NCI-H345 (cell line): ENCODE results near the gene HOOK1.
"Not testable (repeated sequence)": the region's sequence is repeated elsewhere in the genome, so short reads cannot be mapped to it uniquely, and the experiment has no call there.

Source experiments
- DNase-seq: peaks from one replicate; lab custom pipeline; 2025; lab: John Stamatoyannopoulos, UW

The HOOK1 gene

DNA sequence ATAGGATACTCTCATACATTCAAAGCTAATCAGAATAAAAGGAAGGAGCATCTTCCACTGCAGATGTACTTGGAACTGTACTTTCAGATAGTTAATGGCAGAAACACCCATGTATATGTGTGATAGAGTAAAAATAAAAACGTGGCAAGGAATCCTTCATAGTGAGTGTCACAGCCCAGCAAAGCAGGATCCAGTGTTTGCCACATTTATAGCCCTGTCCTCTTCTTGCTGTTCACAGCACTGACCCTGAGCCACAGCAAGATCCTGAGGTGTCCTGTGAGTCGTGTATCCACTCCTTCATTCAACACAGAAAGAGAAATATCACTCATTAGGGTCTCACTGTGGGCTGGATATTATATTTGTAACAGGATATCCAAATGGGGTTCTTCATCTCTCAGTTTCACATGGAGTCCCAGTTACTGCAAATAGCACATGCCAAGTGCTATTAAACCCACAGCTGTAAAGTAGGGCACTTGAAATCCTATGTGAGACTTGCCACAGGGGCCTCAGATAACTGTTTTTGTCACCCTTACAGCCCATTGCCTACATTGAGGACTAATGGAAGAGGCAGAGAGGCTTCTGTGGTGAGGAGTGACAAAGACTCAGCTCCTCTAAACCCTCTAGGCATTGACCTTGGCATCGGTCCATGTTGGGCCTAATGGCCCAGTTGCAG, 70.5 kb downstream of the HOOK1 start:
- no peak for DNase-seq

DNA sequence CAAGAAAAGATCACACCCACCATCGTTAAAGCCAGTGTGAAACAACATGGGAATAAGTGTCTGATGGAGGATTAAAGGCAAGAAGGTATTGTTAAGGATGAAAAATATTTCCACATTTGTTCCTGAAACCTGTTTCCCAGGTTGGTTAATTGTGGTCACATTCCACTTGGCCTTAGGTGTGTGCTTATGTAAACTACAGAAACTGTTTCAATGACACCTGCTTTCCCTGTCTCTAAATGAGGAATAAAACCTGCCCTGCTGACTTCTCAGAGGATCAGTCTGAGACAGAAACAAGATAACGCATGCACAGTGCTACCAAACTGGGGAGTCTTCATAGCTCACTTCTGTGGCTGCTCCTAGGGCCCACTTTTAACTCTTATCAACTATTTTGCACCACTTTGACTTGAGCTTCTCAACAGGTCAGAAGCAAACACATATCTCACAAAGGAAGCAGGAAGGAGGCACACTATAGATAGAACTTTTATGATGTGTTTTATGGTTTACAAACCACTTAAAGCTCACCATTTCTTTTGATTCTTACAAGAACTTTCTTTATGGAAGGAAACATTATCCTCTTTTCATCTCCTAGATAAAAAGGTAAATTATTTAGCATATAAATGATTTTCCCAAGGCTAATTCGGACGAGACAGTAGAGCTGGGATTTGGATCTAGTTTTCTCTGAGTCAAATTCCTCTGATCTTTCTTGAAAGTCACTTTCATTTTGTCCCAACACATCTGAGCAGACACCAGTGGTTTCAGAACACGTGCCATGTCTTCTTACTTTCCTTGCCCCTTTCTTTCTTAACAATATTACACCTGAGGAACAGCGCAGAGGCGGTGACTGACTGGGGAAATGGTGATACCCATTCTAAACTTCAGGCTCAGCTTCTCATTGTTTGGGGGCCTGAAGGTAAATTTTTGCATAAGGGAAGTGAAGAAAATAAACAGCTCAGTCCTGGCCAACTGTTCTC, 78.4 kb downstream of the HOOK1 start:
- DNase-seq: peak; percentile 12

GRCh38 chr1:59897165-59897564, 82.4 kb downstream of the HOOK1 start:
- no peak for DNase-seq

DNA sequence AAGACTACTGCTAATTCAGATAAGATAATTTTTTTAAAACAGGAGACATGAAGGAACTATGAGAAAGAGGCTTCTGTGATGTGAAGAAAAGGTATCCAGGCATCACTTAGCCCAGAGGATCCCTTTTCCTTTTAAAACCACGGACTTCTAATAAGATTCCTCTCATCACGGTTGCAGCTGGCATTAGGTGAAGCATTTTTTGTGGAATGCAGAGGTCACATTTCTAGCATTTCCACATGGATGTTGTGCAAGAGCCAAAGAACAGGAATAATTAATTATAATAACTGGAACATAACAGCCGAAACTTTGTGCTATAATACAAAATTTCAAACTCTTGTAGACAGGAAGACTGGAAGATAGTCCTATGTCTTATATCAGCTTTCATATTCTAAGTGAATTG, 84.2 kb downstream of the HOOK1 start:
- DNase-seq: no peak

DNA sequence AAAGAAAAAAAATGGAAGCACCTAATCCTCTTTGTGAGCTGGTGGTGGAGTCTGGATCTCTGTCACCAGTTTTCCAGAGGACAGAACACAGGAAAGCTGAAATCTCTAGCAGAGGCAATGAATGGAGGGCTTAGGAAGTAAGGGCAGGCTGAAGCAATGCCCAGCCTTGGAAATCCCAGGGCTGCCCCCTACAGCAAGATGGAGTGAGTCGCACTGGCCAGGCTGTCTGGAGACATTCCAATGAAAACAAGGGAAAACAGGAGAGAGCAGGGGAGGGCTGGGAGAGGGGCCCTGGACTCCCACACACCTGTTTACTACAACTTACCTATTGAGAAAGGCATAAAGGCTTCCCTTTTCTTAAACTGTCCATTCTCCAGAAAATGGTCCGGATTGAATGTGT, 85.9 kb downstream of the HOOK1 start:
- DNase-seq: no peak

DNA sequence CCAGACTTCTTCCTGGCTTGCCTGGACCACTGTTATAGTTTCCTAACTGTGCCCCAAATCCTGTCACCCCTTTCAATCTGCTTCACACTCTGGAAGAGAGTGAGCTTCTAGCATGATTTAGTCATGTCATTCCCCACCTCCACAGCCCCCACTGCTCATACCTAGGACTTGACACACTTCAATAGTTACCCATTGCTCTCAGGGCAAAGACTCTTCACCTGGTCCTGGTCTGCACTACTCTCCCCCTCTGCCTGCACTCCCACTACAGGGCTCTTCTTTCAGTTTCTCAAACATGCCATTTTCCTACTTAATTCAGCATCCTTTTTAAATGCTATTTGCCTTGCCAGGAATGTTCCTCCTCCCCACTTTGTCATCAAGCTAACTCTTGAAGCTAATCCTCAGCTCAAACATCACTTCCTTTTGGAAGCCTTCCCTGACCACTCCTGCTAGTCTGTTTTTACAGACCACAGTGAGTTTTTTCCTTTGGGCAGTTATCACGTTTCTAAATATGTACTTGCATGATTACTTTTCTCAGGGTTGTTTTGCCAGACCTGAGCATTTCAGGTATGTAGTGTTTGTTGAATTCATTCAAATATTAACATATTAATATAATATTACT, 87.1 kb downstream of the HOOK1 start:
- no peak for DNase-seq

GRCh38 chr1:59903141-59903754, 88.5 kb downstream of the HOOK1 start:
- peak; percentile 12 for DNase-seq

GRCh38 chr1:59906931-59907330, 92.2 kb downstream of the HOOK1 start:
- DNase-seq: no peak

DNA sequence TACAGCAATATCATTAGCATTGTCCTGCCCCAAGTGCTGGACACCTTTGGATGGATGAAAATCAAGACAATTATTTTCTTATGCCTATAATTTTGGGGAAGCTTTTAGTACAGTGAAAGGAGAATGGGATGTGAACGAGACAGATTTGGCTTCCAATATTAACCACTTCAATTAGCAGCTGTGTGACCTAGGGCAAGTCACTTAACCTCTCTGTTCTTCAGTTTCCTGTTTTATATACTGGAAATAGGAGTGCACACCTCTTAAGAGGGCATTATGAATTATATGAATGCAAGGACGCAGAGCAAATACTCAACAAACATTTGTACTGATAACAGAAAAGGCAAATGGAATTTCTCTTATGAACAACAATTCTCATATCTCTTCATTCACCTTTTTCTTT, 93.3 kb downstream of the HOOK1 start:
- DNase-seq: no peak

DNA sequence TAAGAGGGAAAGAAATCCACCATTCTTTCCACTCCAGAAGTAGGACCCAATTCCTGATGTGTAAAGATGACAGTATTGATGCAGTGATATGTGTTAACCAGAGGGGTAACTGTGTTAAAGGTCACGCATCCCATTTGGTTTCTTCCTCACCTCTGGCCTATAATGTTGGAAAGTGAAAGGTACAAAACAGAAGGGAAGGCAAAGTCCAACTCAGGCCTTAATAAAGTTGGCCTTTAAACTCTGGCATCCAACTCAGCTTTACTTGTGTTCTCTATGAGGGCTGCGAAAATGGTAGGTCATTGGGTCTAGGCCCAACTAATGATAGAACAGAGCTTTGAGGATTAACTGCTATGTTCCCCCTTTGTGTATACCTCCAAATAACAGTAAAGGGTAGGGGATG, 93.9 kb downstream of the HOOK1 start:
- no peak for DNase-seq

- DNase-seq: not testable (repeated sequence)
These were observed 100.1 kb downstream of the HOOK1 start for GRCh38 chr1:59914791-59915286.

GRCh38 chr1:59915516-59915915, 100.8 kb downstream of the HOOK1 start:
- DNase-seq: no peak

DNA sequence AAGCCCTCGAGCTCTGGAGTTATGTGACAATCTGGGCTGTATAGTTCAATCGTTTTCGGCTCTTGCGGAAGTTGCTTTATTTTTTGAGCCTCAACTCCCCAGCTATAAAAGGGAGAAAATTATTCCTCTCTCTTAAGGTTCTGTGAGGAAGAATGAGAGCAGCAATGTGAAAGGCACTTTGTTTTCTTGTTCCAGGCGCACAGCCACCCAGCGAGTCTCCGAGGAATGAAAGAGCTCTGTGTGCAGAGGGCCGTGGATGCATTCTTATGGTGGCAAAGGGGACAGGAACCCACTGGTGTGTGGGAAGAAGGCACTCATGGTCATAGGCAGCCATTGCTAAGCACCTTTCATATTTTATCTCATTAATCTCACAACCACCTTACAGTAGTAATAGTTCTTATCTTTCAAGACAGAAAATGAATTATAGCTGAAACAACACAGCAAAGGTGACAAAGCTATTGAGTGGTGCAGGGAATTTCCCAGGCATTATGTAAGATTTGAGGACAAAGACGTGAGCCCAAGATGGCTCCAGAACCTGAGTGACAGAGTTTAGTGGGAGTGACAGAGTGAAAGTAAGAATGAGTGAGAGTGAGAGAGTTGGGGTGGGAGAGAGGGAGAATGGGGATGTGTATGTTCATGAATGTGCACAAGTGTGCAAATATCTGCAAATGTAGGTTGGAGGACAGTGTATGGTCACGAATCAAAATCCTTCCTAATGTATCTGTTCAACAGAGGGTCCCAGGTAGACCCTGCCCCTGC, 102.5 kb downstream of the HOOK1 start:
- no peak for DNase-seq

- DNase-seq: no peak
These were observed 103.0 kb downstream of the HOOK1 start for GRCh38 chr1:59917785-59918180.

DNA sequence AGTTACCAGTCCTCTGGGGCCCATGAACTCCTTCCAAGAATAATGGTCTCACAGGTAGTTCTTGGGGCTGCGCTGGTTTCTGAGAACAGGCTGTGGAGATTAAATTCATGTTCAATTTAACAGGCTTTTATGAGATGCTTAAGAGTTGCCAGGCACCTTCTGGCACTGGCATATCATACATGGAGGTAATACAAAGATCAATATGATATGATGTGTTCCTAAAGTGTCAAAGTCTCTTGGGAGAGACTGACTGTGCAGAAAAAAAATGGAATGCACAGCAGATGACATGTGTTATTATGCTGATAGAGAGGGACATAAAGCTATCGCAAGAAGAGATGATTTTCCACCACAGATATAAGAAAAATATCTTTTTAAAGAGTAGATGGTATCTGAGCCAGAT, 105.0 kb downstream of the HOOK1 start:
- no peak for DNase-seq

- DNase-seq: not testable (repeated sequence)
These were observed 106.6 kb downstream of the HOOK1 start for GRCh38 chr1:59921258-59921899.

DNA sequence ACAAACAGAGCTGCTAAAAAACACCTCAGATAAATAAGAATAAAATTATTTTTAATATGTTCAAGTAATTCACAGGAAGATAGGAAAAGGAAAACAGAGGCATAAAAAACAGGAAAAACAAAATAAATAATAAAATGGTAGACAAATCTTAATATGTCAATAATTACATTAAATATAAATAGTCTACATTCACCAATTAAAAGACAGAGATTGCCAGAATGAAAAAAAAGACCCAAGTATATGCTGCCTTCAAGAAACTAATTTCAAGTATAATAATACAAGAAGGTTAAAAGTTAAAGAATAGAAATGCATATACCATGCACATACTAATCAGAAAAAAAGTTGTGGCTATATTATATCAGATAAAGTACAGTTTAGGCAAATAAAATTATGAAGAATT, 109.9 kb downstream of the HOOK1 start:
- DNase-seq: no peak
